VCaP (cell line): ENCODE measurements around the gene PTPRN2.

Experiments
- H3K27ac ChIP-seq: fragments of 450-650 bp; 2 replicates; pipeline ENCODE4 v1.5.1; 2017
- TF ChIP-seq, protein P1 (sequence below): fragments of 450-650 bp; conservative IDR thresholded peaks from 2 replicates; pipeline ENCODE4 v1.5.1; 2017; ENCODE audit warnings: mild to moderate bottlenecking, moderate library complexity

Gene PTPRN2

GRCh38 chr7:157715071-157715937, 872.3 kb downstream of the PTPRN2 start:
- TF ChIP-seq, protein P1, sequence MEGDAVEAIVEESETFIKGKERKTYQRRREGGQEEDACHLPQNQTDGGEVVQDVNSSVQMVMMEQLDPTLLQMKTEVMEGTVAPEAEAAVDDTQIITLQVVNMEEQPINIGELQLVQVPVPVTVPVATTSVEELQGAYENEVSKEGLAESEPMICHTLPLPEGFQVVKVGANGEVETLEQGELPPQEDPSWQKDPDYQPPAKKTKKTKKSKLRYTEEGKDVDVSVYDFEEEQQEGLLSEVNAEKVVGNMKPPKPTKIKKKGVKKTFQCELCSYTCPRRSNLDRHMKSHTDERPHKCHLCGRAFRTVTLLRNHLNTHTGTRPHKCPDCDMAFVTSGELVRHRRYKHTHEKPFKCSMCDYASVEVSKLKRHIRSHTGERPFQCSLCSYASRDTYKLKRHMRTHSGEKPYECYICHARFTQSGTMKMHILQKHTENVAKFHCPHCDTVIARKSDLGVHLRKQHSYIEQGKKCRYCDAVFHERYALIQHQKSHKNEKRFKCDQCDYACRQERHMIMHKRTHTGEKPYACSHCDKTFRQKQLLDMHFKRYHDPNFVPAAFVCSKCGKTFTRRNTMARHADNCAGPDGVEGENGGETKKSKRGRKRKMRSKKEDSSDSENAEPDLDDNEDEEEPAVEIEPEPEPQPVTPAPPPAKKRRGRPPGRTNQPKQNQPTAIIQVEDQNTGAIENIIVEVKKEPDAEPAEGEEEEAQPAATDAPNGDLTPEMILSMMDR: no peak
- H3K27ac ChIP-seq: no peak overlapping the region

- H3K27ac ChIP-seq: no peak overlapping the region
- TF ChIP-seq, protein P1: no peak
Observed at GRCh38 chr7:157714166-157715070, 873.2 kb downstream of the PTPRN2 start.

DNA sequence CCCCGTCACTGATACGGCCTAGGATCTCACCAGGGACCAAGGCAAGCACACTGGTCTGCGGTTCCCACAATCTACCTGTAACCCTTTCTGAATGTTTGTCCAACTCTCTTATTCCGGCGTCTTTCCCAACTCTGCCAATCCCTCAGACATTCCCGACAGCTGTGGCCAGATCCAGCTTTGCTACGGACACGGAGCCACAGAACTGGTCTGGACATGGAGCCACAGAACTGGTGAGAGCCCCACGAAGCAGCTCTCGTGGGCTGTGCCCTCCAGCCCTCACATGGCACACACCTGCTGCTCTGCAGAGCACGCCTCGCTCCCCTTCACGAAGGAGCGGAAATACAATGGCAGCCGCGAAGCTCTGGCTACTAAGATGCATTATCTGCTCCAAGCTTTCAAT, 874.0 kb downstream of the PTPRN2 start:
- TF ChIP-seq, protein P1: no peak
- H3K27ac ChIP-seq: no peak overlapping the region

DNA sequence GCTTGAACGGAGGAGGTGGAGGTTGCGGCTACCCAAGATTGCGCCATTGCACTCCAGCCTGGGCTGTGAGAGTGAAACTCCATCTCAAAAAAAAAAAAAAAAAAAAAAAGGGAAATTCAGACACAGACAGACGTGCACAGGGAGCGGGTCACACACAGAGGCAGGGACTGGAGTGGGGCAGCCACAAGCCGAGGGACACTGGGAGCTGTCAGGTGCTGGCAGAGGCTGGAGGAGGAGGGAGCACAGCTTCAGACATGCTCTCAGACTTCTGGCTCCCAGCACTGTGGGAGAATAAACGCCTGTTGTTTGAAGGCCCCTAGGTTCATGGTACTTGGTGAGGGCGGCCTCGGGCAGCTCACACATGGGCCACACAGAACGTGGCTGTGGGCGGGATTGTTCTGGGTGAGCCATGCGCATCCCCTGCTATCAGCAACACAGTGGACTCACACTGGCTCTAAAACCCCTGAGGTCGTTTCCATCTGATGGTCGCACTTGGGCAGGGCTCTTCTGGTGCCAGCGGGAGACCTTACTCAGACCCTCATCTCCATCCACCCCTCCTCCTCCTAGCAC, 874.9 kb downstream of the PTPRN2 start:
- H3K27ac ChIP-seq: no peak overlapping the region
- TF ChIP-seq, protein P1: no peak

DNA sequence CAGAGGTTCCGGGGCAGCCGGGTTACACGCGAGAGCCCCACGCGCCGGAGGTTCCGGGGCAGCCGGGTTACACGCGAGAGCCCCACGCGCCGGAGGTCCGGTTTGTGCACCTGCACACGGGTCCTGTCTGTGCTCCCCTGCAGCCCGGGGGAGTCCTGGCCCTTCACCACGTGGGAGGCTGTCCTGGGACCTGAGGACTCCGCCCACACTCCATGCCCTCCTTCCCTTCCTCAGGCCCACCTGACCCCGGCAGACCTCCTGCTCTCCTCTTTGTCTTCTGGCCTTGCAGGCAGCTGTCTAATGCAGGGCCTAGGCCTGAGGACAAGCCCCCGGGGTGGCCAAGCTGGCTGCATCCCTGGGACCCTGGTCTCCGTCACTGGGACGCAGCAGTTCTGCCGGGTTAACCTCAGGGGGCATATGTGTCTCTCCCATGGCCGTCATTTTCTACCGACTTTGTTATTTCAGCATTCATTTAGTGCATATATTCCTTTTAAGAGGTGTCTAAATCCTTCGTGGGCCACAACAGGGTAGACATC, 876.2 kb downstream of the PTPRN2 start:
- no peak overlapping the region for H3K27ac ChIP-seq
- TF ChIP-seq, protein P1: no peak

DNA sequence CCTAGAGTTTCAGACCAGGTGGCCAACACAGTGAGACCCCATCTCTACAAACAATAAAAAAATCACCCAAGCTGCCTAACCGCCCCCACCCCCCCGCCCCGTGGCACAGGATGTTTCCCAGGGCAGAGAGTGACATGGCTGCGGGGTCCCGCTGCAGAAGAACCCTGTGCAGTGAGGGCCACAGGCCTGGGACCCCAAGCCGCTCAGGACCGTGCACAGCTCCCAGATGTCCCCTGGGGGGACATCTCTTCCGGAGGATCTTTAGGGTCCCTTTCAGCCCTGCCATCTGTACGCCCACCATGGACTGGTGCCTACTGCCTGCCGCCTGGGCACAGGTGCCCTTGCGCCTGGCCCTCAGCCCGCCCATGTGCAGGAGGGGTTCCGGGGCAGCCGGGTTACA, 877.2 kb downstream of the PTPRN2 start:
- H3K27ac ChIP-seq: no peak overlapping the region
- TF ChIP-seq, protein P1: no peak
